ENCODE results near the gene IRF2BP2.

IRF2BP2 gene

DNA sequence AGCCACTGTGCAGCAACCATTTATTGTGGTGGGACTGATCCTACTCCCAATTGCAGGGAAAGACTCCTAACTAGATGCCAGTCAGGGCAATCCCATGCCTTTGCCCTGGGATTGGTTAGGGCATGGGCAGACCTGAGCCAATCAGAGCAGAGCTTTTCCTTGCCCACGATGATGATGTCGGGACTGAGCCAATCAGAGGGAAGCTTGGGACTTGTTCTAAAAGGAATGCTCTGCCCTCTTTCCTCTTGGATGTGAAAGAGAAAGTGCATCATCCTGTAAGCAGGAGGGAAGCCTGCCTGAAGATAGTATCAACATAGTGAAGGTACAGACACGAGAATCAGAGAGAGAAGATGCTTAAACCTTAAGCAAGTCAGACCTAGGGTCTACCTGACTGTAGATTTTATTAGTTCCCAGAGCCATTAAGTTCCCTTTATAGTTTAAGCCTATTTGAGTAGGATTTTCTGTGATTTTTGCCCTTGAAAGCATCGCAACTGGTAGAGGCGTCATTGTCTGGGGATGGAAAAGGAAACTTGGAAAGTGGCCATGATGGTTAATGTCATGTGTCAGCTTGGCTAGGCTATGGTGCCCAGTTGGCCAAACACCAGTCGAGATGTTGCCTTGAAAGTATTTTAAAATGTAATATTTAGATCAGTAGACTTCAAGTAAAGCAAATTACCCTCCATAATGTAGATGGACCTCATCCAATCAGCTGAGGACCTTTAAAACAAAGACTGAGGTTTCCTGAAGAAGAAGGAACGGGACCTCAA lies 19.9 kb downstream of the IRF2BP2 start:
- TF ChIP-seq OSR1 (CRISPR knock-in tag; IDR thresholded peaks at IDR 0.05) (no peak), POU6F1 (CRISPR knock-in tag; IDR thresholded peaks at IDR 0.05; ENCODE audit: borderline replicate concordance, low read depth) (no peak), ZFP30 (CRISPR knock-in tag; IDR thresholded peaks at IDR 0.05) (no peak), GLIS3 (CRISPR knock-in tag; IDR thresholded peaks at IDR 0.05) (no peak), ESRRG (CRISPR knock-in tag; IDR thresholded peaks at IDR 0.05) (no peak), PPARA (CRISPR knock-in tag; IDR thresholded peaks at IDR 0.05; ENCODE audit: borderline replicate concordance) (no peak), SNAI2 (CRISPR knock-in tag; IDR thresholded peaks at IDR 0.05) (no peak), ISL1 (CRISPR knock-in tag; IDR thresholded peaks at IDR 0.05) (no peak), ARNTL (CRISPR knock-in tag; IDR thresholded peaks at IDR 0.05; ENCODE audit: borderline replicate concordance, low read depth) (no peak)
- TF ChIP-seq, protein P1, sequence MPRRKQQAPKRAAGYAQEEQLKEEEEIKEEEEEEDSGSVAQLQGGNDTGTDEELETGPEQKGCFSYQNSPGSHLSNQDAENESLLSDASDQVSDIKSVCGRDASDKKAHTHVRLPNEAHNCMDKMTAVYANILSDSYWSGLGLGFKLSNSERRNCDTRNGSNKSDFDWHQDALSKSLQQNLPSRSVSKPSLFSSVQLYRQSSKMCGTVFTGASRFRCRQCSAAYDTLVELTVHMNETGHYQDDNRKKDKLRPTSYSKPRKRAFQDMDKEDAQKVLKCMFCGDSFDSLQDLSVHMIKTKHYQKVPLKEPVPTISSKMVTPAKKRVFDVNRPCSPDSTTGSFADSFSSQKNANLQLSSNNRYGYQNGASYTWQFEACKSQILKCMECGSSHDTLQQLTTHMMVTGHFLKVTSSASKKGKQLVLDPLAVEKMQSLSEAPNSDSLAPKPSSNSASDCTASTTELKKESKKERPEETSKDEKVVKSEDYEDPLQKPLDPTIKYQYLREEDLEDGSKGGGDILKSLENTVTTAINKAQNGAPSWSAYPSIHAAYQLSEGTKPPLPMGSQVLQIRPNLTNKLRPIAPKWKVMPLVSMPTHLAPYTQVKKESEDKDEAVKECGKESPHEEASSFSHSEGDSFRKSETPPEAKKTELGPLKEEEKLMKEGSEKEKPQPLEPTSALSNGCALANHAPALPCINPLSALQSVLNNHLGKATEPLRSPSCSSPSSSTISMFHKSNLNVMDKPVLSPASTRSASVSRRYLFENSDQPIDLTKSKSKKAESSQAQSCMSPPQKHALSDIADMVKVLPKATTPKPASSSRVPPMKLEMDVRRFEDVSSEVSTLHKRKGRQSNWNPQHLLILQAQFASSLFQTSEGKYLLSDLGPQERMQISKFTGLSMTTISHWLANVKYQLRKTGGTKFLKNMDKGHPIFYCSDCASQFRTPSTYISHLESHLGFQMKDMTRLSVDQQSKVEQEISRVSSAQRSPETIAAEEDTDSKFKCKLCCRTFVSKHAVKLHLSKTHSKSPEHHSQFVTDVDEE (CRISPR knock-in tag; IDR thresholded peaks at IDR 0.05): no peak
- ATAC-seq: peak; percentile 75

DNA sequence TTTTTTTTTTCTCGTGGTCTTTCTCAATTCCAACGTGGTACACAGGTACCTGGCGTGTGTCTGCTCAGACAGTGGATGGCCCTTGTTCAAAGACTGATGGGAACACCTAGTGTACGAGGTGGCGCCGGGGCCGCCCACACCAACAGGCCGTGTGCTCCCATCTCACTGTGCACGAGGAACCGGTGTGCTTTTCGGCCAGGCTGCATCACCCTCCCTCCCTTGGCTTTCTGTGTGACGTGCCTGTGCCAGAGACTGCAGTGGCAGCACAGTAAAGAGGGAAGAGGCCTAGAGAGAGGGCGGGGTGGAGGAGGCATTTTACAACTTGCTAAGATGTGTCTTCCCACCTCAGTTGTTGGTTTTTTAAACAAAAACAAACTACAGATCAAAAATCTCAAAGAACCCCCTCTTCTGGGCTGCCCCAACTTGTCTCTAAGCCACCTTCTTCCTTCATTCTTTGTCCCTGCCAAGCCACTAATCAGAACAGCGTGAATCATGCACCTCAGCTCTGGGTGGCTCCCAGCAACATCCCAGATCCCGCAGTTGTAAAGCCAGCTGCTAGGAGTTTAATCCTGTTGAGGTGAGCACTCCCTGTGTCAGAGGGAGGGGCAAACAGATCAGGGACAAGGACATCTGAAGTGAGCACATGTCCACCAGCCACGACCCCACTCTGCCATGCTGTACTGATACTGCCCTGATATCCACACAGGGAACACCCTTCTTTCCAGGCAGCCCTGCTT lies 20.7 kb downstream of the IRF2BP2 start:
- peak; percentile 16; the same call in 2 of the 3 replicates for ATAC-seq
- TF ChIP-seq CREB5 (CRISPR knock-in tag; IDR thresholded peaks at IDR 0.05; ENCODE audit: low read depth) (no peak), ZNF8 (CRISPR knock-in tag; IDR thresholded peaks at IDR 0.05) (no peak), ZNF565 (CRISPR knock-in tag; conservative IDR thresholded peaks at IDR 0.05; ENCODE audit: low read depth) (no peak), ZFP3 (CRISPR knock-in tag; IDR thresholded peaks at IDR 0.05) (no peak), ISL1 (CRISPR knock-in tag; IDR thresholded peaks at IDR 0.05) (no peak), BACH2 (CRISPR knock-in tag; IDR thresholded peaks at IDR 0.05; ENCODE audit: borderline replicate concordance) (no peak), ZNF70 (CRISPR knock-in tag; IDR thresholded peaks at IDR 0.05) (no peak), ESRRG (CRISPR knock-in tag; IDR thresholded peaks at IDR 0.05) (no peak), ZFP30 (CRISPR knock-in tag; IDR thresholded peaks at IDR 0.05) (no peak), ZC3H10 (CRISPR knock-in tag; IDR thresholded peaks at IDR 0.05) (no peak), PATZ1 (CRISPR knock-in tag; IDR thresholded peaks at IDR 0.05; ENCODE audit: borderline replicate concordance) (no peak), POU6F1 (CRISPR knock-in tag; IDR thresholded peaks at IDR 0.05; ENCODE audit: borderline replicate concordance, low read depth) (no peak), SNAI2 (CRISPR knock-in tag; IDR thresholded peaks at IDR 0.05) (no peak), TCF4 (CRISPR knock-in tag; IDR thresholded peaks at IDR 0.05; ENCODE audit: borderline replicate concordance) (no peak)
- TF ChIP-seq, protein P1 (CRISPR knock-in tag; IDR thresholded peaks at IDR 0.05): no peak
- TF ChIP-seq, protein P2, sequence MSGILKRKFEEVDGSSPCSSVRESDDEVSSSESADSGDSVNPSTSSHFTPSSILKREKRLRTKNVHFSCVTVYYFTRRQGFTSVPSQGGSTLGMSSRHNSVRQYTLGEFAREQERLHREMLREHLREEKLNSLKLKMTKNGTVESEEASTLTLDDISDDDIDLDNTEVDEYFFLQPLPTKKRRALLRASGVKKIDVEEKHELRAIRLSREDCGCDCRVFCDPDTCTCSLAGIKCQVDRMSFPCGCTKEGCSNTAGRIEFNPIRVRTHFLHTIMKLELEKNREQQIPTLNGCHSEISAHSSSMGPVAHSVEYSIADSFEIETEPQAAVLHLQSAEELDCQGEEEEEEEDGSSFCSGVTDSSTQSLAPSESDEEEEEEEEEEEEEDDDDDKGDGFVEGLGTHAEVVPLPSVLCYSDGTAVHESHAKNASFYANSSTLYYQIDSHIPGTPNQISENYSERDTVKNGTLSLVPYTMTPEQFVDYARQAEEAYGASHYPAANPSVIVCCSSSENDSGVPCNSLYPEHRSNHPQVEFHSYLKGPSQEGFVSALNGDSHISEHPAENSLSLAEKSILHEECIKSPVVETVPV (CRISPR knock-in tag; IDR thresholded peaks at IDR 0.05): no peak

All from SK-N-SH treated with all-trans-retinoic acid at 6 μM for 48 hours (cell line).